Progenitor cell of endocrine pancreas (in vitro differentiated cells): Measurements from ENCODE around the gene CCR7. TPM values are rescaled to one million over a fixed set of nuclear protein-coding genes. Genes with fewer than 3 reads are reported as not detected.

Source experiments
- DNase-seq: peaks from one replicate; pipeline ENCODE4 v3.0.0; 2021; ENCODE audit warnings: low spot score; ENCODE audit not compliant: unreplicated experiment
- H3K27ac Mint-ChIP-seq: 2 replicates; pipeline ENCODE4 v1.8.0; 2021; ENCODE audit warnings: mild to moderate bottlenecking, moderate library complexity, mixed read lengths
- H3K27me3 Mint-ChIP-seq: 2 replicates; pipeline ENCODE4 v1.8.0; 2021; ENCODE audit warnings: mixed read lengths
- H3K36me3 Mint-ChIP-seq: 2 replicates; pipeline ENCODE4 v1.8.0; 2022; ENCODE audit warnings: mixed read lengths; ENCODE audit not compliant: insufficient read depth
- H3K4me1 Mint-ChIP-seq: 2 replicates; pipeline ENCODE4 v1.8.0; 2021; ENCODE audit warnings: low read depth, mixed read lengths
- H3K4me3 Mint-ChIP-seq: 2 replicates; pipeline ENCODE4 v1.8.0; 2021; ENCODE audit warnings: low read depth, mild to moderate bottlenecking, moderate library complexity, mixed read lengths
- H3K9me3 Mint-ChIP-seq: 2 replicates; pipeline ENCODE4 v1.8.0; 2021; ENCODE audit warnings: low read depth, mixed read lengths
- total RNA-seq: library from RNA; stranded (reverse); gene quantifications from 2 replicates; pipeline ENCODE4 v1.2.1, GENCODE V29; 2021
- TF ChIP-seq, protein P1 (sequence below): fragments of 200-600 bp; sonication (generic); IDR thresholded peaks from one replicate; pipeline ENCODE4 v1.5.0; 2021; ENCODE audit warnings: antibody characterized with exemption, mild to moderate bottlenecking; ENCODE audit not compliant: unreplicated experiment

The CCR7 gene
- total RNA-seq, 1 donor from 2014 or later: not detected

DNA sequence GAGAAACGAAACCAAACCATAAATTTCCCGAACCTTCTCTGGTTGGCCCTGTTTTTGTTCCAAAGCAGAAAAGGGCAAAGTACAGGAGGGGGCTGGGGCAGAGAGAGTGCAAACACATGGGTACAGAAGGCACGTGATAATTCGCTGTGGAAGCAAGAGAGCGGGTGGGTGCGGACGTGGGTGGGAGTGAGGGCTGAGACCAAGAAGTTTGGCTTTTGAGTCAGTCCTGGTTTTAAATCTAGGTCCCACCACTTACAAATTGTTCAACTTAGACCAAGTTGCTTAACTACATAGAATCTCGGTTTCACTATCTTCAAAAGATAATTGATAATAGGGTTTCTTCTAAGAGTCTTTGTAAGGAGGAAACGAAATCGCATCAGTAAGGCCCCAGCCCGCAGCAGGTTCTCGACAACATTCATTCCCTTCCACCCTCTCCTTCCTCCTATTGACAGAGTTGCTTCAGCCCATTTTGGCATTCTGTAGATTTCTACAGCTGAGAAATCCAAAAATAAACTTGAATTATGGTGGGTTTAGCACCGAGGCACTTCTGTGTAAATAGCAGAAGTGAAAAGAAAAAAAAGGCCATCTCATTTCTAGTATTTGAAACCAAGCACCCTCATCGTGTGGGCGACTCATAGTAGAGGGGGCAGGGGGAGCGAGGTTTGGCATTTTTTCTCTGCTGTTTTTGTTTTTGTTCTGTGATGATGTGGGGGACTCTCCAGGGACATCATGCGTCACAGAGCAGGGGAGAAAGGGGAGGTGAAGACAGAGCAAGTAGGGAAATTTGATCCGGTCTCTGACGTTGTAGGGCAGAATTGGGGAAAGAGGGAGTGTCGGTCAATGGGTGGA is 33.6 kb upstream of the CCR7 start:
- peak overlapping the region; percentile 31 for H3K27ac Mint-ChIP-seq
- DNase-seq: no peak

DNA sequence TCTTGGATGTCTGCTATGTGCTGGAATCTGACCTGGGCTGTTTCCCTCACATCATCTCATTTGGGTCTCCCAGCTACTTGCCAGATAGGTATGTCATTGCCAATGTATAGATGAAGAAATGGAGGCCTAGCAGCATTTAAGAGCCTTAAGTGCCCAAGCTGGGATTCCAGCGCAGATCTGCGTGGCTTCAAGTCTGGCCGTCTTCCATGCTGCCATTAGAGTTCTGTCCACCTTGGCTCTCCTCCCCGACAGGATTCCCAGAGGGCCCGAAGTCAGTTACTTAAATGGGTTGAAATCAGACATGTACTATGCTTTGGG is 33.0 kb upstream of the CCR7 start:
- H3K4me1 Mint-ChIP-seq: peaks cover 9% of the 10 kb centered on the region
- H3K27me3 Mint-ChIP-seq: no peaks in the 10 kb centered on the region
- H3K36me3 Mint-ChIP-seq: no peaks in the 10 kb centered on the region
- DNase-seq: no peak
- TF ChIP-seq, protein P1, sequence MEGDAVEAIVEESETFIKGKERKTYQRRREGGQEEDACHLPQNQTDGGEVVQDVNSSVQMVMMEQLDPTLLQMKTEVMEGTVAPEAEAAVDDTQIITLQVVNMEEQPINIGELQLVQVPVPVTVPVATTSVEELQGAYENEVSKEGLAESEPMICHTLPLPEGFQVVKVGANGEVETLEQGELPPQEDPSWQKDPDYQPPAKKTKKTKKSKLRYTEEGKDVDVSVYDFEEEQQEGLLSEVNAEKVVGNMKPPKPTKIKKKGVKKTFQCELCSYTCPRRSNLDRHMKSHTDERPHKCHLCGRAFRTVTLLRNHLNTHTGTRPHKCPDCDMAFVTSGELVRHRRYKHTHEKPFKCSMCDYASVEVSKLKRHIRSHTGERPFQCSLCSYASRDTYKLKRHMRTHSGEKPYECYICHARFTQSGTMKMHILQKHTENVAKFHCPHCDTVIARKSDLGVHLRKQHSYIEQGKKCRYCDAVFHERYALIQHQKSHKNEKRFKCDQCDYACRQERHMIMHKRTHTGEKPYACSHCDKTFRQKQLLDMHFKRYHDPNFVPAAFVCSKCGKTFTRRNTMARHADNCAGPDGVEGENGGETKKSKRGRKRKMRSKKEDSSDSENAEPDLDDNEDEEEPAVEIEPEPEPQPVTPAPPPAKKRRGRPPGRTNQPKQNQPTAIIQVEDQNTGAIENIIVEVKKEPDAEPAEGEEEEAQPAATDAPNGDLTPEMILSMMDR: no peak
- H3K9me3 Mint-ChIP-seq: peaks cover 3% of the 10 kb centered on the region
- no peak overlapping the region for H3K4me3 Mint-ChIP-seq
- no peak overlapping the region for H3K27ac Mint-ChIP-seq

More for the DNA sequence above, 33.6 kb upstream of the CCR7 start:
- TF ChIP-seq, protein P1: no peak
- Mint-ChIP-seq H3K9me3 (peaks cover 3% of the 10 kb centered on the region), H3K36me3 (no peaks in the 10 kb centered on the region), H3K4me3 (no peak overlapping the region), H3K4me1 (peaks cover 9% of the 10 kb centered on the region), H3K27me3 (no peaks in the 10 kb centered on the region)

DNA sequence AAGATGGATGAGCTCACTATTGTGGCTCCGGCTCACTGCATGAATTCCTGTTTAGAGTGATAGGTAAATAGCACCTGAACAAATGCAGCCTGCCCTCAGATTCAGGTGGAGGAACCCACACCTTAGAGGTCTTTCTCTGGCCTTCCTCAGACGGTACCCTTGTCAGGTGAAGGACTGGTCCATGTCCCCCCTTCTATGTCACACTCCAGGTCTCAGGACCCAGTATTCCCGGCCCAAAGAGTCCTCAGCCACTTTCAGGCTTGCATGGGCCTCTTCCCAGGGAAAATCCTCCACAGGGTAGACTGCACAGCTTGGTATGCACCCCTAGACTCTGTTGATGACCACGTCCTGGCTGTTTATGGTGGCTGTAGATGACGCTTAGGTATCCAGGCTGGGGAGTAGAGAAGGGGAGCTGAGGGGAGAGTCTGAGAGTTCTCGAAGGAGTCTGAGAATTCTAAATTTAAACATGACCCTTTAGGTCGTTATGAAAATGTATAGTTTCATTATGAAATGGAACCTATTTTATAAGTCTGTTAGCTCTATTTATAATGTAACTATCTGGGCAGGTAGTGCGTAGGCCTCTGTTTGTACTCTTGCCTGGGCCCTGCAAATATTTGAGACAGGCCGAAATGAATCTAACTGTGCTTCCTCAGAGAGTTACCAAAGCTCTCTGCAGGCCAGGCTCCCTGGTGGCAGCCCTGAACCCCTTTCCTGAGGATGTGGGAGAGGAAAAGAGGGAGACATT is 32.5 kb upstream of the CCR7 start:
- no peak overlapping the region for H3K4me3 Mint-ChIP-seq
- peaks cover 3% of the 10 kb centered on the region for H3K9me3 Mint-ChIP-seq
- no peaks in the 10 kb centered on the region for H3K27me3 Mint-ChIP-seq
- no peak overlapping the region for H3K27ac Mint-ChIP-seq
- peaks cover 9% of the 10 kb centered on the region for H3K4me1 Mint-ChIP-seq
- H3K36me3 Mint-ChIP-seq: no peaks in the 10 kb centered on the region
- TF ChIP-seq, protein P1: no peak
- DNase-seq: no peak

DNA sequence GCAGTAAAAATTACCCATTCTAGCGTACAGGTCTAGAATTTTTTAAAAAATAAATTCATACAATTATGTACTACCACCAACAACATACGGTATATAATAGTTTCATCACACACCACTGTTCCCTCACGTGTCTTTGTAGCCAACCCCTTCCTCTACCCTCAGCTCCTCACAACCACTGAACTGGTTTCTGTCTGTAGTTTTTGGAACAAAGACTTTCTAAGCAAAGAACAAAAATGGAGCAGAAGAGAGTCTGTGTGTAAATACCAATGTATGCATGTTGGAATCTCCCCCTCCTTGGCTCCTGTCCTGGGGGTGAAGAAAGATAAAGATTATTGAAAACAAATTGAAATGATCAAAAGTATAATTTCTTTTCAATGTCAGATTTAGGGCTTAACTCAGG is 31.9 kb upstream of the CCR7 start:
- H3K4me3 Mint-ChIP-seq: no peak overlapping the region
- H3K9me3 Mint-ChIP-seq: peaks cover 3% of the 10 kb centered on the region
- no peaks in the 10 kb centered on the region for H3K27me3 Mint-ChIP-seq
- TF ChIP-seq, protein P1: no peak
- no peak for DNase-seq
- H3K27ac Mint-ChIP-seq: peak overlapping the region; percentile 63
- peaks cover 9% of the 10 kb centered on the region for H3K4me1 Mint-ChIP-seq
- no peaks in the 10 kb centered on the region for H3K36me3 Mint-ChIP-seq

DNA sequence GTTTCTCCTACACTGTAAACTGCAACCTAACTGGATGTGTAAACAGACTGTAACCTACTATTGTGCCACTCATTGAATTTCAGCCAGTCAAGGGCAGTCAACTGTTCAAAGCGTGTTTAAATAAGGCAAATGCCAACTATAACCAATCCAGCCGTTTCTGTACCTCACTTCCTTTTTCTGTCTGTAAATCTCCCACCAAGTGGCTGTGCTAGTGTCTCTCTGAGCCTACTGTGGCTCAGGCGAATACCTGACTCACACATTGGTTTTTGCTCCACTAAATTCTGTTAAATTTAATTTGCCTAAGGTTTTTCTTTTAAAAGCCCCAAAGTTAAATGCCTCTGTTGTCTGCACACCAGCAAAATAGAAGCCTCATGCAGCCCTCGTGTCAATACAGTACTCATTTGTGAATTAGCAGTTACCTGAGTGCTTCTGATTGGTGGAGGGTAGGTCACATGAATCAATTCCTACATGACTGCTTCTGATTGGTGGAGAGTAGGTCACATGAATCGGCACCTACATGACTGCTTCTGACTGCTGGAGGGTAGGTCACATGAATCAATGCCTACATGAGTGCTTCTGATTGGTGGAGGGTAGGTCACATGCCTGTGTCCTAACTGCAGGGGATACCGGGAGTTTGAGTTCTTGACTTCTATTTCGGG is 31.1 kb upstream of the CCR7 start:
- DNase-seq: no peak

More for the DNA sequence above, 31.1 kb upstream of the CCR7 start:
- H3K27me3 Mint-ChIP-seq: no peaks in the 10 kb centered on the region
- H3K27ac Mint-ChIP-seq: no peak overlapping the region
- no peaks in the 10 kb centered on the region for H3K36me3 Mint-ChIP-seq
- H3K4me1 Mint-ChIP-seq: peaks cover 9% of the 10 kb centered on the region
- H3K4me3 Mint-ChIP-seq: no peak overlapping the region
- TF ChIP-seq, protein P1: no peak
- peaks cover 3% of the 10 kb centered on the region for H3K9me3 Mint-ChIP-seq
